ENCODE results near the gene BSG.
"Not testable (repeated sequence)": the region's sequence is repeated elsewhere in the genome, so short reads cannot be mapped to it uniquely, and the experiment has no call there.

Gene BSG

DNA sequence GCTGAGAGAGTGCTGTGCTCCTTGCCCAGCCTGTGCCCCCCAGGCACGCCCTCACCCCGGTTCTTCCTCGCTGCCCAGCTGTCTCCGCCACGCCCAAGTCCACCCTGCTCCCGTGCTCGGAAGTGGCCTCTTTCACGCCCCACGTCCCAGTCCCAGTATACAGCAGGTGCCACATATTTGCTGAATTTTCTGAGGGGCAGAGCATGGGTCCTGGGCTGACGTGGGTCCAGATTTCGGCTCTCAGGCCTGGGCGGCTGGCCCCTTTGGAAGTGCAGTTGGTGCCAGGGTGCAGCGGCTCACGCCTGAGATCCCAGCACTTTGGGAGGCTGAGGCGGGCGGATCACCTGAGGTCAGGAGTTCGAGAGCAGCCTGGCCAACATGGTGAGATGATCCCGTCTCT lies 20.7 kb downstream of the BSG start:
- peaks cover 5% of the 10 kb centered on the region for H3K4me1 ChIP-seq (ENCODE audit: control insufficient read depth, insufficient read depth, low read length)
- no peak for DNase-seq (ENCODE audit: low read depth)
- no peak overlapping the region for H3K4me3 ChIP-seq (ENCODE audit: low read length)
- no peaks in the 10 kb centered on the region for H3K9me3 ChIP-seq (ENCODE audit: control insufficient read depth, low read length)
- no peak overlapping the region for H3K9ac ChIP-seq (ENCODE audit: low read length)
- peaks cover 18% of the 10 kb centered on the region for H3K27me3 ChIP-seq (replicated peaks; ENCODE audit: control insufficient read depth, insufficient read depth, low read length)
- H3K36me3 ChIP-seq (ENCODE audit: control insufficient read depth, insufficient read depth, low read length, severe bottlenecking): no peaks in the 10 kb centered on the region

DNA sequence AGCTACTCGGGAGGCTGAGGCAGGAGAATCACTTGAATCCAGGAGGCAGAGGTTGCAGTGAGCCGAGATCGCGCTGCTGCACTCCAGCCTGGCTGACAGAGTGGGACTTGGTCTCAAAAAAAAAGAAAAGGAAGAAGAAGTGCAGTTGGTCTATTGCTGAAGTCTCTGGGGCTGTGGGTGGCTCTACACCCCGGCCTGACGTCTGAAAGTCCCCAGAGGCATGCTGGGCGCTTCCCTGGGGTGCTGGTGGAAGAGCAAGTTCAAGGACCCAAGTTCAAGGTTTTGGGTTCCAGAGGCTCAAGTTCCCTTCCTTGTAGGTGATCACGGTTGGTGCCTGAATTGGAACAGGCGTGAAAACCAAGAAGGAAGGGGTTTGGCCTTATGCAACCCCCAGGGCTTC lies 21.1 kb downstream of the BSG start:
- Histone ChIP-seq H3K4me3 (ENCODE audit: low read length) (no peak overlapping the region), H3K36me3 (ENCODE audit: control insufficient read depth, insufficient read depth, low read length, severe bottlenecking) (no peaks in the 10 kb centered on the region), H3K4me1 (ENCODE audit: control insufficient read depth, insufficient read depth, low read length) (peaks cover under 1% of the 10 kb centered on the region), H3K9me3 (ENCODE audit: control insufficient read depth, low read length) (no peaks in the 10 kb centered on the region), H3K9ac (ENCODE audit: low read length) (no peak overlapping the region), H3K27me3 (replicated peaks; ENCODE audit: control insufficient read depth, insufficient read depth, low read length) (peaks cover 18% of the 10 kb centered on the region)
- DNase-seq (ENCODE audit: low read depth): no peak

DNA sequence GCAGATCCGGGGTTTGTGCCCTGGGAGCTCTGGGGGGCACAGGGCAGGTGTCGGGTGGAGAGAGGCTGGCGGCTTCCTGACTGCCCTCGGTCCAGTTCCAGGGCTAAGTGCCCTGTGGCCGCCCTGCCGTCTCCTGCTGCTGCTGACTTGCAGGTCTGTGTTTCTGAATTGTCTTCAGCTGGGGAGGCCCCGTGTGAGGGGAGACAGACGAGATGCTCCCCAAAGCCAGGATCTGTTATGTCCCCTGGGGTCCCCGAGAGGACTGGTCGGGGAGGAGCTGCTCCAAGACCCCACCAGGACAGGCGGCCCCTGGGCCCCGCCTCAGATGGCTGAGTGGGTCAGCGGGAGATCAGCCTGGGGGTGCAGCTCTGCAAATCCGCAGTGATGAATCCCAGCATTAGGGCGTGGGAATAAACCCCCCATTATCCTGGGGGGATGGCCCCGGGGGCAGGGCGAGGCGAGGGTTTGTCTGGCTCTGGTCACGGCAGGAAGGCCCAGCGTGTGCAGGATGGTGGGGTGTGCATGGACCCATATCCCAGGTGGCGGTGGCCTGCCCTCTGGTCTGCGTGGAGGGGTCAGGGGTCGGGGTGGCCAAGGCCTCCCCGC lies 22.0 kb downstream of the BSG start:
- no peak overlapping the region for H3K9ac ChIP-seq (ENCODE audit: low read length)
- peaks cover 18% of the 10 kb centered on the region for H3K27me3 ChIP-seq (replicated peaks; ENCODE audit: control insufficient read depth, insufficient read depth, low read length)

DNA sequence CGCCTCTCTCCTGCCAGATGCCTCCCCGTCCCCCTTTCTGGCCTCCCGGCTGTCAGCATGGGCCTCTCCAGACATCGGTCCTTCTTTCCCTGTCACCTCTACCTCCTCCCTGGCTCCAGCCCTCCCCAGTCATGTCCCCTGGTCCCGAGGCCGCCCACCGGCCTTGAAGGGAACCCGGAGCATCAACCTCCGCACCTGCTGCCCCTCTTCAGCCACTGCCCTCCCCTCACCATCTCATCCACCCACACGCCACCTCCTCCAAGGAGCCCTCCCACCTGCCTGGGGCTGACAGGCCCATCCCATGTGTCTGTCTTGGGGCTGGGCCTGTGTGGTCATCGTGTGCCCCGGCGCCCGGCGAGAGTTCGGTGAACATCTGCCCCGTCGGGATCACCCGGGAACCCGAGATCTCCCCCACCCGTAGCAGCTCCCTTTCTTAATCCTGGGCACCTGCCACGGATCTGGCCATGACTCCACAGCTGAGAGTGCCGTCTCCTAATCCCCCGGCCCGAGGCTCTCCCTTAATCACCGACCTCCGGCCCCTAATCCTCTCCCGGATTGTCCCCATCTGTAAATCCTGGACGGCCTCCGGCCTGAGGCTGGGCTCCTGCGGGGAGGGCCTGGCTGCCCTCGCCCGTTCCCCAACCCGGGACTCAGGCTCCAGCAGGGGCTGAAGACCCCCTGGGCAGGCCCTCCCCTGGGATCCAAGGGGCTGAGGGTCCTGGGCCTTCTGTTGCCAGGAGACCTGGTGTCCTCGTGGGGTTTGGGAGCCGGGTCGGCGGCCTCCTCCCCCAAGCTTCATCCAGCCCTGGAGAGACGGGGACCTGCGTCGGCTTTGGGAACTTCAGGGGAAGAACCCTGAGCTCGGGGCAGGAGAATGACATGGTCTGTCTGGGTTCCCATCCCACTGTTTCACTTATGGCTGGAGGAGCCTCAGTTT lies 23.2 kb downstream of the BSG start:
- no peak overlapping the region for H3K9ac ChIP-seq (ENCODE audit: low read length)
- no peak overlapping the region for H3K4me3 ChIP-seq (ENCODE audit: low read length)
- H3K9me3 ChIP-seq (ENCODE audit: control insufficient read depth, low read length): no peaks in the 10 kb centered on the region
- no peaks in the 10 kb centered on the region for H3K36me3 ChIP-seq (ENCODE audit: control insufficient read depth, insufficient read depth, low read length, severe bottlenecking)
- DNase-seq (ENCODE audit: low read depth): no peak
- H3K4me1 ChIP-seq (ENCODE audit: control insufficient read depth, insufficient read depth, low read length): no peaks in the 10 kb centered on the region
- H3K27me3 ChIP-seq (replicated peaks; ENCODE audit: control insufficient read depth, insufficient read depth, low read length): peaks cover 18% of the 10 kb centered on the region

More for the DNA sequence above, 22.0 kb downstream of the BSG start:
- no peak for DNase-seq (ENCODE audit: low read depth)
- Histone ChIP-seq H3K4me3 (ENCODE audit: low read length) (no peak overlapping the region), H3K4me1 (ENCODE audit: control insufficient read depth, insufficient read depth, low read length) (no peaks in the 10 kb centered on the region), H3K36me3 (ENCODE audit: control insufficient read depth, insufficient read depth, low read length, severe bottlenecking) (no peaks in the 10 kb centered on the region), H3K9me3 (ENCODE audit: control insufficient read depth, low read length) (no peaks in the 10 kb centered on the region)

DNA sequence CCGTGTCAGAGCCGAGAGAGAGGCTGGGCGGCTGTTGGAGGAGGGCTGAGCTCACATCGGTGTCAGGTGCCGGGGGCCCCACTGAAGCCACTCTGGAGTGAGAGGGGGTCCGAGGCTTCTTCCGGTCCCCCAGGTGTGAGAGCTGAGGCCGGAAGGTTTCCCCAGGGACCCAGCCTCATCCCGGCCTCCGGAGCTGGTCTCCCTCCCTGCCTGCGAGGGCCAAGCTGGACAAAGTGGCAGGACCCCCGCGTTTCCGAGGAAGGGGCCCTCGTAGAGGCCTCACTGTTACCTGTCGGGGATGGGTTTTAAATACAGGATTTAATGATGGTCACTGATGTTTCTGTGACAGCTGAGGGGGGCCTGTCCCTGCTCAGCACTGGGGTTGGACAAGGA lies 23.9 kb downstream of the BSG start:
- H3K4me1 ChIP-seq (ENCODE audit: control insufficient read depth, insufficient read depth, low read length): no peaks in the 10 kb centered on the region
- peaks cover 13% of the 10 kb centered on the region for H3K27me3 ChIP-seq (replicated peaks; ENCODE audit: control insufficient read depth, insufficient read depth, low read length)
- no peak for DNase-seq (ENCODE audit: low read depth)

DNA sequence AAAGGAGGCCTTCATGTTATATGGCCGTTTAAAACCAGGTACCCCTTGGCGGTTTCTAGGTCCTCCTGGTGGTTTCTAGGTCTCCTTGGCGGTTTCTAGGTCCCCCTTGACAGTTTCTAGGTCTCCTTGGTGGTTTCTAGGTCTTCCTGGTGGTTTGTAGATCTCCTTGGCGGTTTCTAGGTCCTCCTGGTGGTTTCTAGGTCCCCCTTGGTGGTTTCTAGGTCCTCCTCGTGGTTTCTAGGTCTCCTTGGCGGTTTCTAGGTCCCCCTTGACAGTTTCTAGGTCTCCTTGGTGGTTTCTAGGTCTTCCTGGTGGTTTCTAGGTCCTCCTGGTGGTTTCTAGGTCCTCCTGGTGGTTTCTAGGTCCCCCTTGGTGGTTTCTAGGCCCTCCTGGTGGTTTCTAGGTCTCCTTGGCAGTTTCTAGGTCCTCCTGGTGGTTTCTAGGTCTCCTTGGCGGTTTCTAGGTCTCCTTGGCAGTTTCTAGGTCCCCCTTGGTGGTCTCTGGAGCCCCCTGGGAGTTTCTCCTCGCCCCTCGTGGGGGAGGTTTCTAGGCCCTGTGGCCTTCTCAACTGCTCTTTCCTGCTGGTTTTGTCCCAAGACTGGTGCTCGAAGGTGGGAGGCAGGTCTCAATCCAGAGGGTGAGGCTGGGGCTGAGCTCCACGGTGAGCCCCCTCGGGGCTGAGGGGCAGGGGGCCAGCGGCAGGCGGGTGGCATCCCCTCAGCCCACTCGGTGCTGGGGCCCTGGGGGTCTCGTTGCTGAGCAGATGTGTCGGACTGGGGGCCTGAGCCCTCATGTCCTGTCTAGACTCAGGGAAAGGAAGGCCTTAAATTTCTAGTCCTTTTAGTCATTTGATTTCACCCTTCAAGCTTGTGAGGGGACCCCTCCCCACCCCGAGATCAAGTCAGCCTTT lies 25.3 kb downstream of the BSG start:
- no peak overlapping the region for H3K9ac ChIP-seq (ENCODE audit: low read length)
- peaks cover 13% of the 10 kb centered on the region for H3K27me3 ChIP-seq (replicated peaks; ENCODE audit: control insufficient read depth, insufficient read depth, low read length)
- no peak overlapping the region for H3K4me3 ChIP-seq (ENCODE audit: low read length)
- no peaks in the 10 kb centered on the region for H3K4me1 ChIP-seq (ENCODE audit: control insufficient read depth, insufficient read depth, low read length)
- no peaks in the 10 kb centered on the region for H3K36me3 ChIP-seq (ENCODE audit: control insufficient read depth, insufficient read depth, low read length, severe bottlenecking)
- DNase-seq (ENCODE audit: low read depth): no peak
- peaks cover 4% of the 10 kb centered on the region for H3K9me3 ChIP-seq (ENCODE audit: control insufficient read depth, low read length)

More for the DNA sequence above, 23.9 kb downstream of the BSG start:
- Histone ChIP-seq H3K36me3 (ENCODE audit: control insufficient read depth, insufficient read depth, low read length, severe bottlenecking) (no peaks in the 10 kb centered on the region), H3K9me3 (ENCODE audit: control insufficient read depth, low read length) (peaks cover 2% of the 10 kb centered on the region), H3K4me3 (ENCODE audit: low read length) (no peak overlapping the region), H3K9ac (ENCODE audit: low read length) (no peak overlapping the region)

DNA sequence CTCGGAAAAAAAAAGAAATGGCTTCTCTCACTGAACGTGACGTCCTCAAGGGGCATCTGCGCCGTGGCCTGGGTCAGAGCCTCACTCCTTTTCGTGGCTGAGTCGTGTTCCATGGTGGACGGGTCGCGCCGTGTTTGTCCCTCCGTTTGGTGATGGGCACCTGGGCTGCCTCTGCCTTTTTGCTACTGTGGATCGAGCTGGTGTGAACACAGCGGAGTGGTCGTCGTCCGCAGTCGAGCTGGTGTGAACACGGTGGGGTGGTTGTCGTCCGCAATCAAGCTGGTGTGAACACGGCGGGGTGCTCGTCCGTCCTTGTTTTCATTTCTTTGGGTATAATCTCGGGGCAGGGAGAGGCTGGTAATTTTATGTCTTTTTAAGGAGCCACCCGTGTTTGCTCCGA lies 28.9 kb downstream of the BSG start:
- H3K9ac ChIP-seq (ENCODE audit: low read length): no peak overlapping the region
- H3K36me3 ChIP-seq (ENCODE audit: control insufficient read depth, insufficient read depth, low read length, severe bottlenecking): no peaks in the 10 kb centered on the region
- H3K27me3 ChIP-seq (replicated peaks; ENCODE audit: control insufficient read depth, insufficient read depth, low read length): peaks cover 10% of the 10 kb centered on the region
- DNase-seq (ENCODE audit: low read depth): no peak
- no peak overlapping the region for H3K4me3 ChIP-seq (ENCODE audit: low read length)
- peaks cover 4% of the 10 kb centered on the region for H3K9me3 ChIP-seq (ENCODE audit: control insufficient read depth, low read length)
- no peaks in the 10 kb centered on the region for H3K4me1 ChIP-seq (ENCODE audit: control insufficient read depth, insufficient read depth, low read length)

DNA sequence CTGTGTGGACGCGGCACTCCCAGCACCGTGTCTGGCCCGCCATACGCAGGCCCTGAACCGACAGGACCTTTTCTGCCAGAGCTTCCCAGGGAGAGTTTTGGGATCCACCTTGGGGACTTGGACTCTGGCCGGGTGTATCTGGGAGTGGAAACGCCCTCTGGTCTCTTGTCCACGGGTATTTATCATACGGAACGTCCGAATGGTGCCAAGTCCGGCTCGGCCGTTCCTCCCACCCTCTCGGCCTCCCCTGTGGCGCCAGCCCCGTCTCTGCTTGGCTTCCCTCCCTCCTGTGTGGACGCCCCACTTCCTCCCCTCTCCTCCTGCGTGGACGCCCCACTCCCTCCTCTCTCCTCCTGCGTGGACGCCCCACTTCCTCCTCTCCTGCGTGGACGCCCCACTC lies 29.4 kb downstream of the BSG start:
- DNase-seq (ENCODE audit: low read depth): no peak
- Histone ChIP-seq H3K9me3 (ENCODE audit: control insufficient read depth, low read length) (peaks cover 4% of the 10 kb centered on the region), H3K36me3 (ENCODE audit: control insufficient read depth, insufficient read depth, low read length, severe bottlenecking) (no peaks in the 10 kb centered on the region), H3K9ac (ENCODE audit: low read length) (no peak overlapping the region), H3K4me3 (ENCODE audit: low read length) (no peak overlapping the region), H3K4me1 (ENCODE audit: control insufficient read depth, insufficient read depth, low read length) (no peaks in the 10 kb centered on the region), H3K27me3 (replicated peaks; ENCODE audit: control insufficient read depth, insufficient read depth, low read length) (peaks cover 5% of the 10 kb centered on the region)

DNA sequence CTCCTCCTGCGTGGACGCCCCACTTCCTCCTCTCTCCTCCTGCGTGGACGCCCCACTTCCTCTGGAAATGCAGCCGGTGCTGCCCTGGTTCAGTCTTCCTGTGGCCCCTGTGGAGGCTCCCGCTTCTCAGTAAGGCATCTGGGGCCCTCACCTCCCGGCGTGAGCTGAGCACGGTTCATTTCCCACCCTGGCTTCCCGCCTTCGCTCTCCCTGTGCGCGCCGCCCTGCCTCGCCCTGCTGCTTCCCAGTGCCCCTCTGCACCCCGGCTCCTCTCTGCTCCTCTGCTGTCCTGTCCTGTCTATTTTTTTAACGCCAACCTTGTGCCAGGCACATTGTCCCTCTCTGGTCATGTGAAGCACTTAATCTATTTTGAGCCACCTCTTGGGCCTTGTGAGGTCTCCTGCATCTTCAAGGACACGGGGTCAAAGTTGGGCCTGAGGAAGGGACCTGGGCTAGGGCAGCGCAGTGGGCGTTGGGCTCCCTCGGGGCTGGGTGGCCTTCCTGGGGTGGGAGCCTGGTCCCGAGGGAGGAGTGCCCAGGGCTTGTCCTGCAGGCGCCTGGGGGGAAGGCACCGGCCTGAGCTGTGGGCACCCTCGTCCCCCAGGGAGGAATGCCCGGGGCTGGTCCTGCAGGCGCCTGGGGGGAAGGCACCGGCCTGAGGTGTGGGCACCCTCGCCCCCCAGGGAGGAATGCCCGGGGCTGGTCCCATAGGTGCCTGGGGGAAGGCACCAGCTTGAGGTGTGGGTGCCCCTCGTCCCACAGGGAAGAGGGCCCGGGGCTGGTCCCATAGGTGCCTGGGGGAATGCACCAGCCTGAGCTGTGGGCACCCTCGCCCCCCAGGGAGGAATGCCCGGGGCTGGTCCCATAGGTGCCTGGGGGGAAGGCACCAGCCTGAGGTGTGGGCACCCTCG lies 30.2 kb downstream of the BSG start:
- H3K4me3 ChIP-seq (ENCODE audit: low read length): no peak overlapping the region
- no peaks in the 10 kb centered on the region for H3K36me3 ChIP-seq (ENCODE audit: control insufficient read depth, insufficient read depth, low read length, severe bottlenecking)
- H3K27me3 ChIP-seq (replicated peaks; ENCODE audit: control insufficient read depth, insufficient read depth, low read length): no peaks in the 10 kb centered on the region
- no peak for DNase-seq (ENCODE audit: low read depth)
- peaks cover 4% of the 10 kb centered on the region for H3K9me3 ChIP-seq (ENCODE audit: control insufficient read depth, low read length)
- no peak overlapping the region for H3K9ac ChIP-seq (ENCODE audit: low read length)
- H3K4me1 ChIP-seq (ENCODE audit: control insufficient read depth, insufficient read depth, low read length): no peaks in the 10 kb centered on the region

DNA sequence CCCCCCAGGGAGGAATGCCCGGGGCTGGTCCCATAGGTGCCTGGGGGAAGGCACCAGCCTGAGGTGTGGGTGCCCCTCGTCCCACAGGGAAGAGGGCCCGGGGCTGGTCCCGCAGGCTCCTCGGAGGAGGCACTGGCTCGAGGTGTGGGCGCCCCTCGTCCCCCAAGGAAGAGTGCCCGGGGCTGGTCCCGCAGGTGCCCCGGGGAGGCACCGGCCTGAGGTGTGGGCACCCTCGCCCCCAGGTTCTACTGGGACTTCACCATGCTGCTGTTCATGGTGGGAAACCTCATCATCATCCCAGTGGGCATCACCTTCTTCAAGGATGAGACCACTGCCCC lies 30.9 kb downstream of the BSG start:
- H3K4me3 ChIP-seq (ENCODE audit: low read length); H3K9me3 ChIP-seq (ENCODE audit: control insufficient read depth, low read length); DNase-seq (ENCODE audit: low read depth); H3K9ac ChIP-seq (ENCODE audit: low read length); H3K27me3 ChIP-seq (replicated peaks; ENCODE audit: control insufficient read depth, insufficient read depth, low read length); H3K36me3 ChIP-seq (ENCODE audit: control insufficient read depth, insufficient read depth, low read length, severe bottlenecking); H3K4me1 ChIP-seq (ENCODE audit: control insufficient read depth, insufficient read depth, low read length): not testable (repeated sequence)
